SK-N-SH (cell line): Measurements from ENCODE around the gene PTGIR. TPM values are rescaled to one million over a fixed set of nuclear protein-coding genes. Genes with fewer than 3 reads are reported as not detected.

ENCODE experiments used
- CTCF ChIA-PET: fragments of 300-600, 350-600 bp; formaldehyde crosslinking; extraction: SDS; loops from one replicate; lab custom pipeline; 2021; lab: Yijun Ruan, JAX
- POLR2A ChIA-PET: fragments of 350-600 bp; sonication (Branson Sonifier 250); formaldehyde crosslinking; extraction: SDS; loops from one replicate; lab custom pipeline; 2020; ENCODE audit warnings: antibody characterized with exemption, inconsistent platforms; lab: Yijun Ruan, JAX
- DNase-seq: peaks from one replicate; pipeline ENCODE4 v3.0.0; 2012
- H2AFZ ChIP-seq: fragments of 200-600 bp; sonication (generic); 2 replicates; pipeline ENCODE4 v1.8.1; 2016; ENCODE audit warnings: antibody characterized with exemption, mild to moderate bottlenecking, low read depth
- H3F3A ChIP-seq: fragments of 200-600 bp; sonication (generic); replicated peaks from 2 replicates; pipeline ENCODE3; 2016; ENCODE audit warnings: antibody characterized with exemption, mild to moderate bottlenecking; ENCODE audit not compliant: insufficient read depth
- H3K27ac ChIP-seq, 2 experiments: fragments of 200-500 bp in 1 of 2; fragments of 200-600 bp in 1 of 2; sonication (Bioruptor generic) in 1 of 2; sonication (generic), shearing (Covaris generic) in 1 of 2; 2 replicates each; pipeline versions ENCODE4 v1.5.1 to v1.6.1; 2014 to 2016; ENCODE audit warnings: low read depth in 2 of 2, inconsistent platforms in 1 of 2, low read length in 1 of 2, mild to moderate bottlenecking in 1 of 2, mixed read lengths in 1 of 2
- H3K27me3 ChIP-seq: fragments of 200-600 bp; sonication (generic), shearing (Covaris generic); 2 replicates; pipeline ENCODE4 v1.6.1; 2016; ENCODE audit warnings: mixed run types; ENCODE audit not compliant: insufficient read depth
- H3K36me3 ChIP-seq, 2 experiments: fragments of 200-500 bp in 1 of 2; fragments of 200-600 bp in 1 of 2; sonication (Bioruptor generic) in 1 of 2; sonication (generic) in 1 of 2; replicated peaks in 1 of 2; 2 replicates each; pipeline versions ENCODE3 to v1.5.1; 2014 to 2016; ENCODE audit warnings: low read length in 1 of 2, mild to moderate bottlenecking in 1 of 2; ENCODE audit not compliant: insufficient read depth in 2 of 2, control insufficient read depth in 1 of 2
- H3K4me1 ChIP-seq, 2 experiments: fragments of 200-500 bp in 1 of 2; fragments of 200-600 bp in 1 of 2; sonication (Bioruptor generic) in 1 of 2; sonication (generic), shearing (Covaris generic) in 1 of 2; 2 replicates each; pipeline versions ENCODE4 v1.5.1 to v1.6.1; 2014 to 2016; ENCODE audit warnings: low read depth in 1 of 2, low read length in 1 of 2, mixed run types in 1 of 2; ENCODE audit not compliant: insufficient read depth in 2 of 2, control insufficient read depth in 1 of 2
- H3K4me2 ChIP-seq: fragments of 200-600 bp; sonication (generic), shearing (Covaris generic); 2 replicates; pipeline ENCODE4 v1.6.1; 2017; ENCODE audit warnings: mixed run types
- H3K4me3 ChIP-seq, 2 experiments: fragments of 200-500 bp in 1 of 2; fragments of 200-600 bp in 1 of 2; sonication (Bioruptor generic) in 1 of 2; sonication (generic), shearing (Covaris generic) in 1 of 2; 2 replicates each; pipeline versions ENCODE4 v1.5.1 to v1.8.1; 2014 to 2016; ENCODE audit warnings: low read depth in 2 of 2, inconsistent platforms in 1 of 2, low read length in 1 of 2, mild to moderate bottlenecking in 1 of 2, mixed read lengths in 1 of 2, moderate library complexity in 1 of 2
- H3K79me2 ChIP-seq: fragments of 200-600 bp; sonication (generic); 2 replicates; pipeline ENCODE4 v1.8.1; 2017; ENCODE audit warnings: mild to moderate bottlenecking; ENCODE audit not compliant: insufficient read depth
- H3K9ac ChIP-seq: fragments of 200-600 bp; sonication (generic); 2 replicates; pipeline ENCODE4 v1.6.1; 2017; ENCODE audit warnings: mixed run types
- H3K9me2 ChIP-seq: fragments of 200-600 bp; sonication (generic); 2 replicates; pipeline ENCODE4 v1.6.1; 2017; ENCODE audit warnings: mixed run types
- H3K9me3 ChIP-seq: fragments of 200-600 bp; sonication (generic); 2 replicates; pipeline ENCODE4 v1.6.1; 2017; ENCODE audit warnings: mixed run types, mild to moderate bottlenecking, moderate library complexity
- H4K20me1 ChIP-seq: fragments of 200-600 bp; sonication (generic); 2 replicates; pipeline ENCODE4 v1.6.1; 2017; ENCODE audit warnings: mild to moderate bottlenecking, mixed run types; ENCODE audit not compliant: insufficient read depth
- ELF1 ChIP-seq: IDR thresholded peaks from 2 replicates; pipeline ENCODE4 v1.4.0; 2012
- EP300 ChIP-seq, 2 experiments: IDR thresholded peaks; 2 replicates each; pipeline versions ENCODE4 v1.4.0 to v1.6.1; 2012; ENCODE audit warnings: borderline replicate concordance in 1 of 2, low read depth in 1 of 2, low read length in 1 of 2
- EZH2phosphoT487 ChIP-seq: fragments of 200-600 bp; sonication (generic); IDR thresholded peaks from 2 replicates; pipeline ENCODE4 v1.6.1; 2017; ENCODE audit warnings: low read depth, mixed run types, mild to moderate bottlenecking, antibody characterized with exemption, moderate library complexity, borderline replicate concordance
- FOSL2 ChIP-seq: IDR thresholded peaks from 2 replicates; pipeline ENCODE4 v1.4.0; 2012; ENCODE audit warnings: low read depth, mild to moderate bottlenecking, moderate library complexity, borderline replicate concordance
- FOXJ3 ChIP-seq: sonication (generic); formaldehyde crosslinking; IDR thresholded peaks from 2 replicates; pipeline ENCODE4 v1.5.1; 2020; ENCODE audit warnings: mild to moderate bottlenecking, missing genetic modification reagents
- FOXM1 ChIP-seq: IDR thresholded peaks from 2 replicates; pipeline ENCODE4 v1.4.0; 2012; ENCODE audit warnings: low read depth, mild to moderate bottlenecking
- GABPA ChIP-seq: IDR thresholded peaks from 2 replicates; pipeline ENCODE4 v1.4.0; 2012; ENCODE audit warnings: low read depth, mild to moderate bottlenecking
- JUND ChIP-seq: IDR thresholded peaks from 2 replicates; pipeline ENCODE4 v1.4.0; 2012
- MAX ChIP-seq: IDR thresholded peaks from 2 replicates; pipeline ENCODE4 v1.4.0; 2012; ENCODE audit warnings: low read depth
- MXI1 ChIP-seq: IDR thresholded peaks from 2 replicates; pipeline ENCODE4 v1.6.1; 2012; ENCODE audit warnings: mild to moderate bottlenecking, low read depth, low read length, improper control_type of control experiment
- RAD21 ChIP-seq: IDR thresholded peaks from 2 replicates; pipeline ENCODE4 v1.6.1; 2012; ENCODE audit warnings: mild to moderate bottlenecking, low read length
- RFX5 ChIP-seq: IDR thresholded peaks from 2 replicates; pipeline ENCODE4 v1.6.1; 2012; ENCODE audit warnings: mild to moderate bottlenecking, improper control_type of control experiment, low read length
- RXRA ChIP-seq: IDR thresholded peaks from 2 replicates; pipeline ENCODE4 v1.4.0; 2012; ENCODE audit warnings: low read depth, mild to moderate bottlenecking, borderline replicate concordance
- SMC3 ChIP-seq: IDR thresholded peaks from 2 replicates; pipeline ENCODE4 v1.6.1; 2012; ENCODE audit warnings: low read depth, low read length, improper control_type of control experiment
- TAF1 ChIP-seq: IDR thresholded peaks from 2 replicates; pipeline ENCODE4 v1.6.1; 2012; ENCODE audit warnings: low read depth, mild to moderate bottlenecking, low read length, moderate library complexity, borderline replicate concordance
- TEAD4 ChIP-seq: IDR thresholded peaks from 2 replicates; pipeline ENCODE4 v1.4.0; 2012; ENCODE audit warnings: mild to moderate bottlenecking, borderline replicate concordance; ENCODE audit not compliant: insufficient read depth
- USF2 ChIP-seq: fragments of 150-350 bp; IDR thresholded peaks from 2 replicates; pipeline ENCODE4 v1.6.1; 2017; ENCODE audit warnings: antibody characterized with exemption, low read length, low read depth, borderline replicate concordance
- WGBS: methylation state at CpG from one replicate; pipeline ENCODE4 v1.1.6; 2017; ENCODE audit warnings: low lambda C conversion rate; 5-methylcytosine and 5-hydroxymethylcytosine counted together
- polyA plus RNA-seq, 3 experiments: library from polyadenylated mRNA; depleted of rRNA; stranded (reverse); fragments of >200 nt; gene quantifications; 2 replicates each; pipeline ENCODE4 v1.2.3, GENCODE V29; 2012
- TF ChIP-seq, protein P1 (sequence below): IDR thresholded peaks from 2 replicates; pipeline ENCODE4 v1.4.0; 2012; ENCODE audit warnings: low read depth, borderline replicate concordance
- TF ChIP-seq, protein P2 (sequence below): IDR thresholded peaks from 2 replicates; pipeline ENCODE4 v1.4.0; 2012; ENCODE audit warnings: low read depth, borderline replicate concordance

The PTGIR gene
- polyA plus RNA-seq, 1 of the 3 experiments (the other 2 are of a cell fraction): 2.5 TPM

- H3K9ac ChIP-seq: no peak overlapping the region
- H3K9me2 ChIP-seq: no peaks in the 10 kb centered on the region
- H3K36me3 ChIP-seq: peaks cover 5 to 8% of the 10 kb centered on the region in 2 experiments
- no peaks in the 10 kb centered on the region for H4K20me1 ChIP-seq
- TF ChIP-seq RFX5 (no peak), RXRA (no peak), TEAD4 (no peak), EP300 (IDR thresholded peaks at IDR 0.05; ENCODE audit: borderline replicate concordance in 1 of 2, low read depth in 1 of 2, low read length in 1 of 2) (no peak), ELF1 (no peak), USF2 (no peak), SMC3 (no peak), FOXJ3 (no peak), EZH2phosphoT487 (no peak), JUND (no peak), GABPA (no peak), MXI1 (no peak), RAD21 (no peak), TAF1 (no peak), MAX (no peak), FOSL2 (no peak), FOXM1 (no peak)
- TF ChIP-seq, protein P1, sequence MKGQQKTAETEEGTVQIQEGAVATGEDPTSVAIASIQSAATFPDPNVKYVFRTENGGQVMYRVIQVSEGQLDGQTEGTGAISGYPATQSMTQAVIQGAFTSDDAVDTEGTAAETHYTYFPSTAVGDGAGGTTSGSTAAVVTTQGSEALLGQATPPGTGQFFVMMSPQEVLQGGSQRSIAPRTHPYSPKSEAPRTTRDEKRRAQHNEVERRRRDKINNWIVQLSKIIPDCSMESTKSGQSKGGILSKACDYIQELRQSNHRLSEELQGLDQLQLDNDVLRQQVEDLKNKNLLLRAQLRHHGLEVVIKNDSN: no peak
- TF ChIP-seq, protein P2, sequence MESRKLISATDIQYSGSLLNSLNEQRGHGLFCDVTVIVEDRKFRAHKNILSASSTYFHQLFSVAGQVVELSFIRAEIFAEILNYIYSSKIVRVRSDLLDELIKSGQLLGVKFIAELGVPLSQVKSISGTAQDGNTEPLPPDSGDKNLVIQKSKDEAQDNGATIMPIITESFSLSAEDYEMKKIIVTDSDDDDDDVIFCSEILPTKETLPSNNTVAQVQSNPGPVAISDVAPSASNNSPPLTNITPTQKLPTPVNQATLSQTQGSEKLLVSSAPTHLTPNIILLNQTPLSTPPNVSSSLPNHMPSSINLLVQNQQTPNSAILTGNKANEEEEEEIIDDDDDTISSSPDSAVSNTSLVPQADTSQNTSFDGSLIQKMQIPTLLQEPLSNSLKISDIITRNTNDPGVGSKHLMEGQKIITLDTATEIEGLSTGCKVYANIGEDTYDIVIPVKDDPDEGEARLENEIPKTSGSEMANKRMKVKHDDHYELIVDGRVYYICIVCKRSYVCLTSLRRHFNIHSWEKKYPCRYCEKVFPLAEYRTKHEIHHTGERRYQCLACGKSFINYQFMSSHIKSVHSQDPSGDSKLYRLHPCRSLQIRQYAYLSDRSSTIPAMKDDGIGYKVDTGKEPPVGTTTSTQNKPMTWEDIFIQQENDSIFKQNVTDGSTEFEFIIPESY: no peak
- DNase-seq: no peak
- CTCF ChIA-PET: no interaction called here
- H3K4me2 ChIP-seq: no peak overlapping the region
- no peak overlapping the region for H3K4me3 ChIP-seq
- H3K27me3 ChIP-seq: no peaks in the 10 kb centered on the region
- no peaks in the 10 kb centered on the region for H3K79me2 ChIP-seq
- no peak overlapping the region for H2AFZ ChIP-seq
- H3K27ac ChIP-seq: no peak overlapping the region
- POLR2A ChIA-PET: no interaction called here
- WGBS: 94% methylated on average over 32 of the region's 144 CpGs
- no peaks in the 10 kb centered on the region for H3K9me3 ChIP-seq
- H3K4me1 ChIP-seq: no peaks in the 10 kb centered on the region
- H3F3A ChIP-seq: no peaks in the 10 kb centered on the region
Measured at GRCh38 chr19:46648961-46649960, 24.4 kb upstream of the PTGIR start.
